Measurements from ENCODE around the gene KNCN. TPM values are rescaled to one million over a fixed set of nuclear protein-coding genes. Genes with fewer than 3 reads are reported as not detected.

KNCN gene
- total RNA-seq, 1 experiment from 2014 or later, result not detected

GRCh38 chr1:46536527-46536926 lies 14.9 kb downstream of the KNCN start (continued):
- TF ChIP-seq AR (CRISPR knock-in tag; IDR thresholded peaks at IDR 0.05), result no peak

- ChIA-PET POLR2A (no interaction called here), CTCF (interaction anchor here (0.7 to 10.6 kb wide), 17 partner anchors 8 to 190 kb away, joined by 3 to 190 read pairs (median 4); partner anchors contain the start of genes KNCN and MKNK1)
- no peak for TF ChIP-seq MLX (CRISPR knock-in tag; IDR thresholded peaks at IDR 0.05)
- no peak for TF ChIP-seq ATF6 (CRISPR knock-in tag; IDR thresholded peaks at IDR 0.05)
- no peak for TF ChIP-seq EMX1 (CRISPR knock-in tag; IDR thresholded peaks at IDR 0.05)
- TF ChIP-seq ZNF121 (CRISPR knock-in tag; IDR thresholded peaks at IDR 0.05), result no peak
- no peak for TF ChIP-seq E2F1 (CRISPR knock-in tag; IDR thresholded peaks at IDR 0.05)
- no peak for TF ChIP-seq ATF1 (CRISPR knock-in tag; IDR thresholded peaks at IDR 0.05)
- no peak for TF ChIP-seq ZNF232 (CRISPR knock-in tag; IDR thresholded peaks at IDR 0.05)
- TF ChIP-seq NR1H2 (CRISPR knock-in tag; IDR thresholded peaks at IDR 0.05), result no peak
- no peak for TF ChIP-seq KAT7 (CRISPR knock-in tag; IDR thresholded peaks at IDR 0.05; ENCODE audit: borderline replicate concordance)
- TF ChIP-seq ZNF138 (CRISPR knock-in tag; conservative IDR thresholded peaks at IDR 0.05), result no peak
- no peak for TF ChIP-seq MAX (CRISPR knock-in tag; IDR thresholded peaks at IDR 0.05)
- TF ChIP-seq NFE2L1 (CRISPR knock-in tag; IDR thresholded peaks at IDR 0.05), result no peak
- TF ChIP-seq CREM (CRISPR knock-in tag; IDR thresholded peaks at IDR 0.05), result no peak
- TF ChIP-seq PREB (CRISPR knock-in tag; IDR thresholded peaks at IDR 0.05; ENCODE audit: borderline replicate concordance), result no peak
- TF ChIP-seq TCF7 (CRISPR knock-in tag; IDR thresholded peaks at IDR 0.05; ENCODE audit: low read depth), result no peak
- no peak for TF ChIP-seq SMAD3 (CRISPR knock-in tag; IDR thresholded peaks at IDR 0.05; ENCODE audit: borderline replicate concordance)
- Mint-ChIP-seq H3K9me3 (peaks cover 7% of the 10 kb centered on the region; the same call in 1 of the 2 replicates), H3K4me3 (no peak overlapping the region), H3K27ac (no peak overlapping the region), H3K27me3 (ENCODE audit: low read depth) (peaks cover 87% of the 10 kb centered on the region), H3K36me3 (no peaks in the 10 kb centered on the region), H3K4me1 (peaks cover 12% of the 10 kb centered on the region)
- DNase-seq (ENCODE audit: low spot score) (no peak), ATAC-seq (no peak)
These were observed 16.4 kb downstream of the KNCN start for GRCh38 chr1:46535063-46535462.

All from WTC11 (cell line).